ENCODE measurements around the gene IRAK1. TPM values are rescaled to one million over a fixed set of nuclear protein-coding genes. Genes with fewer than 3 reads are reported as not detected.

Gene IRAK1
- total and polyA plus RNA-seq, 9 of the 15 experiments (the other 6 are each of a cell fraction or from before 2014, with no cell fraction given) = 11.6 to 261 (median 91.6) TPM

DNA sequence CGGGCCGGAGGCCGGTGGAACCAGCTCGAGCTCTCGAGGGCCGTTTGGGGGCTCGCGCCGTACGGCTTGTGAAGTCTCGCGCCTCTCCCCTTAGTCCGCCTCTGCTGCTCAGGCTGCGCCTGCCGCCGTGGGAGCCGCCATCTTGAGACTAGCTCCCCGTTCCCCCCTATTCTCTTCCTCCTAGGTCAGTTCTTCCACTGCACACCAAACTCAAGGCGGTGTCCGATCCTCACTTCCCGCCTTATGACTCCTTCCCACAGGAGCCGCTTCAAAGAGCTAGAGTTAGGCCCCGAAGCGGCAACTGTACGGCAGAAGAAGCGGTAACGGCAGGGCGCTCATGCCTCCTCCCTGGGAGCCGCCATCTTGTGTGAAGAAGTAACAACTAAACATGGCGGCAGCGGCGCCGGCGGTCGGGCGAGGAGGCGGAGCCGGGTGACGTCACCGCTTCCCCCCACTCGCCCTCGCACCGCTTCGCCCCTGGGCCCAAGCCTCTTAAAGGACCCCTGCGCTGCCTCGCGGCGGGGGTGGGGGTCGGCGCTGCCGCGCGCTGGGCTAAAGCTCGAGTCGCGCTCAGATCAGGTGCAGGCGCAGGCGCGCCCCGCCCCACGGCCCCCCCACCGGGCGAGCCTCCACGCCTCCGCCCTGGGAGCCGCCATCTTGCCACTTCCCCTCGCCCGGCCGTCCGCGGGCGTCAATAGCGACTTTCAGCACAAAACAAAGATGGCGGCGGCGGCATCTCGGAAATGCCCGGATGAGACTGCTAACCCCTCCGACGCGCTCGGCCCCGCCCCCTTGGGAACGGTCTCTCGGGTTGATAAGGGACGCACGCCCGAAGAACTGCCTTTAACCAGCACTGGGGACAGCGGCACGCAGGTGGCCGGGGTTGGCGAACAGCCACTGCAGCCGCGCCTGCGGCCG lies 48.0 kb downstream of the IRAK1 start, which contains the start of gene HCFC1 (continued):
- TF ChIP-seq YY1 (IDR thresholded peaks at IDR 0.05; ENCODE audit: borderline replicate concordance in 1 of 3, control insufficient read depth in 1 of 3, extremely low read depth in 1 of 3, insufficient read depth in 3 of 3, insufficient read length in 1 of 3, insufficient replicate concordance in 2 of 3, low read depth in 1 of 3, low read length in 2 of 3) = peak; percentile 88 to 89 (median 89)
- peak in 1 of 2 experiments; percentile 74; a peak in 2 of 4 replicates for TF ChIP-seq HDAC1 (IDR thresholded peaks at IDR 0.05)
- no peak for TF ChIP-seq ZNF707 (CRISPR knock-in tag; conservative IDR thresholded peaks at IDR 0.05)
- TF ChIP-seq, protein P1, sequence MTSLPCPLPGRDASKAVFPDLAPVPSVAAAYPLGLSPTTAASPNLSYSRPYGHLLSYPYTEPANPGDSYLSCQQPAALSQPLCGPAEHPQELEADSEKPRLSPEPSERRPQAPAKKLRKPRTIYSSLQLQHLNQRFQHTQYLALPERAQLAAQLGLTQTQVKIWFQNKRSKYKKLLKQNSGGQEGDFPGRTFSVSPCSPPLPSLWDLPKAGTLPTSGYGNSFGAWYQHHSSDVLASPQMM (CRISPR knock-in tag; IDR thresholded peaks at IDR 0.05) = no peak
- TF ChIP-seq ZBTB7A (IDR thresholded peaks at IDR 0.05; ENCODE audit: borderline replicate concordance, control insufficient read depth, low read depth, low read length) = peak; percentile 92
- no peak for TF ChIP-seq RUNX1 (IDR thresholded peaks at IDR 0.05; ENCODE audit: low read depth)
- TF ChIP-seq, protein P2, sequence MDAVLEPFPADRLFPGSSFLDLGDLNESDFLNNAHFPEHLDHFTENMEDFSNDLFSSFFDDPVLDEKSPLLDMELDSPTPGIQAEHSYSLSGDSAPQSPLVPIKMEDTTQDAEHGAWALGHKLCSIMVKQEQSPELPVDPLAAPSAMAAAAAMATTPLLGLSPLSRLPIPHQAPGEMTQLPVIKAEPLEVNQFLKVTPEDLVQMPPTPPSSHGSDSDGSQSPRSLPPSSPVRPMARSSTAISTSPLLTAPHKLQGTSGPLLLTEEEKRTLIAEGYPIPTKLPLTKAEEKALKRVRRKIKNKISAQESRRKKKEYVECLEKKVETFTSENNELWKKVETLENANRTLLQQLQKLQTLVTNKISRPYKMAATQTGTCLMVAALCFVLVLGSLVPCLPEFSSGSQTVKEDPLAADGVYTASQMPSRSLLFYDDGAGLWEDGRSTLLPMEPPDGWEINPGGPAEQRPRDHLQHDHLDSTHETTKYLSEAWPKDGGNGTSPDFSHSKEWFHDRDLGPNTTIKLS (IDR thresholded peaks at IDR 0.05; ENCODE audit: borderline replicate concordance, low read depth) = peak; percentile 49
- TF ChIP-seq, protein P3, sequence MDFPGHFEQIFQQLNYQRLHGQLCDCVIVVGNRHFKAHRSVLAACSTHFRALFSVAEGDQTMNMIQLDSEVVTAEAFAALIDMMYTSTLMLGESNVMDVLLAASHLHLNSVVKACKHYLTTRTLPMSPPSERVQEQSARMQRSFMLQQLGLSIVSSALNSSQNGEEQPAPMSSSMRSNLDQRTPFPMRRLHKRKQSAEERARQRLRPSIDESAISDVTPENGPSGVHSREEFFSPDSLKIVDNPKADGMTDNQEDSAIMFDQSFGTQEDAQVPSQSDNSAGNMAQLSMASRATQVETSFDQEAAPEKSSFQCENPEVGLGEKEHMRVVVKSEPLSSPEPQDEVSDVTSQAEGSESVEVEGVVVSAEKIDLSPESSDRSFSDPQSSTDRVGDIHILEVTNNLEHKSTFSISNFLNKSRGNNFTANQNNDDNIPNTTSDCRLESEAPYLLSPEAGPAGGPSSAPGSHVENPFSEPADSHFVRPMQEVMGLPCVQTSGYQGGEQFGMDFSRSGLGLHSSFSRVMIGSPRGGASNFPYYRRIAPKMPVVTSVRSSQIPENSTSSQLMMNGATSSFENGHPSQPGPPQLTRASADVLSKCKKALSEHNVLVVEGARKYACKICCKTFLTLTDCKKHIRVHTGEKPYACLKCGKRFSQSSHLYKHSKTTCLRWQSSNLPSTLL (IDR thresholded peaks at IDR 0.05) = no peak
- TF ChIP-seq, protein P4, sequence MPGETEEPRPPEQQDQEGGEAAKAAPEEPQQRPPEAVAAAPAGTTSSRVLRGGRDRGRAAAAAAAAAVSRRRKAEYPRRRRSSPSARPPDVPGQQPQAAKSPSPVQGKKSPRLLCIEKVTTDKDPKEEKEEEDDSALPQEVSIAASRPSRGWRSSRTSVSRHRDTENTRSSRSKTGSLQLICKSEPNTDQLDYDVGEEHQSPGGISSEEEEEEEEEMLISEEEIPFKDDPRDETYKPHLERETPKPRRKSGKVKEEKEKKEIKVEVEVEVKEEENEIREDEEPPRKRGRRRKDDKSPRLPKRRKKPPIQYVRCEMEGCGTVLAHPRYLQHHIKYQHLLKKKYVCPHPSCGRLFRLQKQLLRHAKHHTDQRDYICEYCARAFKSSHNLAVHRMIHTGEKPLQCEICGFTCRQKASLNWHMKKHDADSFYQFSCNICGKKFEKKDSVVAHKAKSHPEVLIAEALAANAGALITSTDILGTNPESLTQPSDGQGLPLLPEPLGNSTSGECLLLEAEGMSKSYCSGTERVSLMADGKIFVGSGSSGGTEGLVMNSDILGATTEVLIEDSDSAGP (CRISPR knock-in tag; IDR thresholded peaks at IDR 0.05) = peak; percentile 95
- TF ChIP-seq FIP1L1 (IDR thresholded peaks at IDR 0.05; ENCODE audit: low read depth, low read length, poor library complexity, severe bottlenecking) = no peak
- TF ChIP-seq DPF2 (IDR thresholded peaks at IDR 0.05) = peak; percentile 5; the same call in 1 of the 2 replicates
- TF ChIP-seq RAD21 (CRISPR knock-in tag; conservative IDR thresholded peaks at IDR 0.05 in 1 of 2, IDR thresholded peaks at IDR 0.05 in 1 of 2) = no peak
- no peak for TF ChIP-seq ZNF24 (IDR thresholded peaks at IDR 0.05)
